ENCODE results near the gene TPD52L2.

- TF ChIP-seq SPI1 (IDR thresholded peaks at IDR 0.05; ENCODE audit: borderline replicate concordance, low read depth) = no peak
- TF ChIP-seq, protein P1, sequence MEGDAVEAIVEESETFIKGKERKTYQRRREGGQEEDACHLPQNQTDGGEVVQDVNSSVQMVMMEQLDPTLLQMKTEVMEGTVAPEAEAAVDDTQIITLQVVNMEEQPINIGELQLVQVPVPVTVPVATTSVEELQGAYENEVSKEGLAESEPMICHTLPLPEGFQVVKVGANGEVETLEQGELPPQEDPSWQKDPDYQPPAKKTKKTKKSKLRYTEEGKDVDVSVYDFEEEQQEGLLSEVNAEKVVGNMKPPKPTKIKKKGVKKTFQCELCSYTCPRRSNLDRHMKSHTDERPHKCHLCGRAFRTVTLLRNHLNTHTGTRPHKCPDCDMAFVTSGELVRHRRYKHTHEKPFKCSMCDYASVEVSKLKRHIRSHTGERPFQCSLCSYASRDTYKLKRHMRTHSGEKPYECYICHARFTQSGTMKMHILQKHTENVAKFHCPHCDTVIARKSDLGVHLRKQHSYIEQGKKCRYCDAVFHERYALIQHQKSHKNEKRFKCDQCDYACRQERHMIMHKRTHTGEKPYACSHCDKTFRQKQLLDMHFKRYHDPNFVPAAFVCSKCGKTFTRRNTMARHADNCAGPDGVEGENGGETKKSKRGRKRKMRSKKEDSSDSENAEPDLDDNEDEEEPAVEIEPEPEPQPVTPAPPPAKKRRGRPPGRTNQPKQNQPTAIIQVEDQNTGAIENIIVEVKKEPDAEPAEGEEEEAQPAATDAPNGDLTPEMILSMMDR (IDR thresholded peaks at IDR 0.05; ENCODE audit: insufficient read depth, low read length) = no peak
These were observed 66.0 kb downstream of the TPD52L2 start for GRCh38 chr20:63930971-63931553.

Data from HL-60 (cell line).